ENCODE data around the gene AK4. TPM values are rescaled to one million over a fixed set of nuclear protein-coding genes. Genes with fewer than 3 reads are reported as not detected.

The AK4 gene
- total RNA-seq, 4 donors from 2014 or later, result 32.2 to 46.3 (median 39.6) TPM

GRCh38 chr1:65198096-65198495 is 50.1 kb downstream of the AK4 start:
- no peak for TF ChIP-seq CTCF (IDR thresholded peaks at IDR 0.05)
- no peak for TF ChIP-seq POLR2A (IDR thresholded peaks at IDR 0.05)
- DNase-seq, result no peak
- Histone ChIP-seq H3K36me3 (peaks cover 0 to 23% (median 0%) of the 10 kb centered on the region in 3 donors), H3K9me3 (no peaks in the 10 kb centered on the region), H3K27ac (no peak overlapping the region), H3K4me1 (peaks cover 0 to 7% (median 0%) of the 10 kb centered on the region in 3 donors), H3K4me3 (no peak overlapping the region), H3K27me3 (no peaks in the 10 kb centered on the region)
- 18 to 56% methylated on average over 1 of the region's 1 CpG for WGBS, 2 donors
- intact Hi-C loops (cut with DNase I), result no loop called here

- Histone ChIP-seq H3K36me3 (peaks cover 0 to 9% (median 0%) of the 10 kb centered on the region in 3 donors), H3K9me3 (no peaks in the 10 kb centered on the region), H3K27me3 (no peaks in the 10 kb centered on the region), H3K4me3 (no peak overlapping the region), H3K4me1 (peaks cover 0 to 7% (median 0%) of the 10 kb centered on the region in 3 donors), H3K27ac (no peak overlapping the region)
- DNase-seq, result no peak
- 95 to 100% methylated on average over 2 of the region's 2 CpGs for WGBS, 2 donors
- TF ChIP-seq POLR2A (IDR thresholded peaks at IDR 0.05) (no peak), CTCF (IDR thresholded peaks at IDR 0.05) (no peak)
- intact Hi-C loops (cut with DNase I), result loop anchor here (10.0 kb wide), 2 partner anchors 46 to 126 kb away; no protein-coding TSS in a partner anchor
Observed at GRCh38 chr1:65200411-65200810, 52.4 kb downstream of the AK4 start.

GRCh38 chr1:65206836-65207235 is 58.8 kb downstream of the AK4 start:
- Histone ChIP-seq H3K27ac (no peak overlapping the region), H3K4me1 (peaks cover 0 to 3% (median 0%) of the 10 kb centered on the region in 3 donors), H3K36me3 (no peaks in the 10 kb centered on the region), H3K9me3 (no peaks in the 10 kb centered on the region), H3K27me3 (no peaks in the 10 kb centered on the region), H3K4me3 (no peak overlapping the region)
- 79 to 82% methylated on average over 2 of the region's 2 CpGs for WGBS, 2 donors
- DNase-seq, result no peak
- TF ChIP-seq POLR2A (IDR thresholded peaks at IDR 0.05), result no peak
- no peak for TF ChIP-seq CTCF (IDR thresholded peaks at IDR 0.05)
- intact Hi-C loops (cut with DNase I), result loop anchor here (10.0 kb wide), 2 partner anchors 52 to 132 kb away; no protein-coding TSS in a partner anchor

GRCh38 chr1:65207317-65207716 is 59.3 kb downstream of the AK4 start:
- H3K4me3 ChIP-seq, result no peak overlapping the region
- no peaks in the 10 kb centered on the region for H3K36me3 ChIP-seq
- no peak overlapping the region for H3K27ac ChIP-seq
- no peaks in the 10 kb centered on the region for H3K27me3 ChIP-seq
- whole genome bisulfite sequencing, 2 donors, result 43 to 57% methylated on average over 4 of the region's 4 CpGs
- no peak for TF ChIP-seq CTCF (IDR thresholded peaks at IDR 0.05)
- no peak for TF ChIP-seq POLR2A (IDR thresholded peaks at IDR 0.05)
- intact Hi-C loops (cut with DNase I), result loop anchor here (10.0 kb wide), 2 partner anchors 53 to 133 kb away; no protein-coding TSS in a partner anchor
- DNase-seq, result no peak
- peaks cover 0 to 3% (median 0%) of the 10 kb centered on the region in 3 donors for H3K4me1 ChIP-seq
- H3K9me3 ChIP-seq, result no peaks in the 10 kb centered on the region

GRCh38 chr1:65208563-65208973 is 60.6 kb downstream of the AK4 start:
- WGBS, 2 donors, result 87 to 92% methylated on average over 8 of the region's 8 CpGs
- Histone ChIP-seq H3K4me3 (no peak overlapping the region), H3K27ac (no peak overlapping the region), H3K36me3 (no peaks in the 10 kb centered on the region), H3K4me1 (peaks cover 0 to 3% (median 0%) of the 10 kb centered on the region in 3 donors), H3K27me3 (no peaks in the 10 kb centered on the region), H3K9me3 (no peaks in the 10 kb centered on the region)
- intact Hi-C loops (cut with DNase I), result loop anchor here (10.0 kb wide), 2 partner anchors 54 to 134 kb away; no protein-coding TSS in a partner anchor
- DNase-seq, result no peak
- no peak for TF ChIP-seq POLR2A (IDR thresholded peaks at IDR 0.05)
- no peak for TF ChIP-seq CTCF (IDR thresholded peaks at IDR 0.05)

All from esophagus squamous epithelium (tissue), 5 donors.